Tibial artery (tissue), 4 donors: ENCODE data around the gene PDE4A.
A peak's percentile ranks its signal among the peaks of the same experiment; 100 is the strongest.
"Not testable (repeated sequence)": the region's sequence is repeated elsewhere in the genome, so short reads cannot be mapped to it uniquely, and the experiment has no call there.

ENCODE experiments used
- DNase-seq, 2 donors: peaks; one replicate each; pipeline ENCODE4 v3.0.0-alpha.2; 2019
- H3K27ac ChIP-seq, 2 donors: fragments of 200-600 bp; sonication (generic) in 1 of 2; 1 replicate in 1 of 2; 2 replicates in 1 of 2; pipeline ENCODE4 v1.5.1; 2018 to 2019; ENCODE audit warnings: mild to moderate bottlenecking in 1 of 2
- H3K27me3 ChIP-seq, 2 donors: fragments of 200-600 bp; sonication (generic) in 1 of 2; one replicate each; pipeline versions ENCODE4 v1.5.1 to v1.6.0; 2016 to 2019
- H3K36me3 ChIP-seq, 3 donors: fragments of 200-600 bp; sonication (generic) in 2 of 3; one replicate each; pipeline ENCODE4 v1.5.1; 2016 to 2019; ENCODE audit warnings: mild to moderate bottlenecking in 2 of 3
- H3K4me1 ChIP-seq, 4 donors: fragments of 200-600 bp; sonication (generic) in 2 of 4; 1 replicate in 3 of 4; 2 replicates in 1 of 4; pipeline ENCODE4 v1.5.1; 2016 to 2019
- H3K4me3 ChIP-seq, 2 donors: fragments of 200-600 bp; sonication (generic) in 1 of 2; 1 replicate in 1 of 2; 2 replicates in 1 of 2; pipeline ENCODE4 v1.5.1; 2018 to 2019; ENCODE audit warnings: mild to moderate bottlenecking in 2 of 2
- H3K9me3 ChIP-seq, 3 donors: fragments of 200-600 bp; sonication (generic) in 1 of 3; one replicate each; pipeline ENCODE4 v1.5.1; 2016 to 2019
- intact Hi-C: fragments of 100-400 bp; cut with DNase I; formaldehyde crosslinking; loops from one replicate; pipeline ENCODE4 v1.15.0; 2023; ENCODE audit warnings: low total_unique reads
- TF ChIP-seq, protein P1 (sequence below), 2 experiments: fragments of 200-600 bp in 1 of 2; fragments of 450-650 bp in 1 of 2; IDR thresholded peaks; one replicate each; pipeline ENCODE4 v1.5.1; 2017 to 2019; ENCODE audit warnings: antibody characterized with exemption in 2 of 2, mild to moderate bottlenecking in 1 of 2, moderate library complexity in 1 of 2

Gene PDE4A

DNA sequence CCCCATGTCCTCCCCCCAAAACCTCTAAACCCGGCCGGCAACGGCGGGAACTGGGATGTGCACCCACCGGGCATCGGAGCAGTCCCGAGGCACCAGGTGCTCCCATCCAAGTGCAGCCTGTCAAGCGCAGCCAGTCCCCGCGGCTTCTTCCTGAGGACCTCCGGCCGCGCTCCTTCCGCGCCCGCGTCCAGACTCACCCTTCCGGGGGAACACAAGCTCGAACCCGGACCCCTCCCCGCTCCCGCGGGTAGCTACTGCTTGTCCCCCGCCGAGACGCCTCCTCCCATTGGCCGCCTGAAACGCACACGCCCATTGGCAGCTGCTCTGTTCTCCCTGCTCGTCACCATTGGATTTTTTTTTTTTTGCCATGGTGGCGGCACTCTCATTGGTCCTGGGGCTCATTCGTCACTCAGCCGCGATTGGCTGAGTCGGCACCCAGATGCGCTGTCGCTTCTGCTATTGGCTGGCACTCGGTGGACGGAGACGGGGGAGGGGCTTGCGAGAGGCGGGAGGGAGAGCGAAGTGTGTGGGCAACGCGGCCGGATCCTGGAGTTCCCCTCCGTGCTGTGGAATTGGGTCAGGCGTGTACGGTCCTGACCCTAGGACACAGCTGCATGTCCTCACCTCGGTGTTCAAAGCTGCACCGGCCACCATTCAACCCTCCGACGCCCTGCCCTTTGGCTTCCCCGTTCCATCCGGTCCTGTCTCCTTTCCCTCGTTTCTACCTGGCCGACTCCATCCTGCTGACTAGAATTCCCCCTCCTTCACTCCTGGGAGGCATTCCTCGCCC is 39.8 kb upstream of the PDE4A start, which contains the start of gene TYK2:
TSS of gene TYK2 (minus strand) at position 260 of the 790 bp plus-strand sequence. CDS start 2,166 bp downstream, outside the sequence.
- peak; percentile 98 to 99 for DNase-seq
- peak within 1 kb of the TSS; percentile 80 to 83 for H3K27ac ChIP-seq
- TF ChIP-seq, protein P1, sequence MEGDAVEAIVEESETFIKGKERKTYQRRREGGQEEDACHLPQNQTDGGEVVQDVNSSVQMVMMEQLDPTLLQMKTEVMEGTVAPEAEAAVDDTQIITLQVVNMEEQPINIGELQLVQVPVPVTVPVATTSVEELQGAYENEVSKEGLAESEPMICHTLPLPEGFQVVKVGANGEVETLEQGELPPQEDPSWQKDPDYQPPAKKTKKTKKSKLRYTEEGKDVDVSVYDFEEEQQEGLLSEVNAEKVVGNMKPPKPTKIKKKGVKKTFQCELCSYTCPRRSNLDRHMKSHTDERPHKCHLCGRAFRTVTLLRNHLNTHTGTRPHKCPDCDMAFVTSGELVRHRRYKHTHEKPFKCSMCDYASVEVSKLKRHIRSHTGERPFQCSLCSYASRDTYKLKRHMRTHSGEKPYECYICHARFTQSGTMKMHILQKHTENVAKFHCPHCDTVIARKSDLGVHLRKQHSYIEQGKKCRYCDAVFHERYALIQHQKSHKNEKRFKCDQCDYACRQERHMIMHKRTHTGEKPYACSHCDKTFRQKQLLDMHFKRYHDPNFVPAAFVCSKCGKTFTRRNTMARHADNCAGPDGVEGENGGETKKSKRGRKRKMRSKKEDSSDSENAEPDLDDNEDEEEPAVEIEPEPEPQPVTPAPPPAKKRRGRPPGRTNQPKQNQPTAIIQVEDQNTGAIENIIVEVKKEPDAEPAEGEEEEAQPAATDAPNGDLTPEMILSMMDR (IDR thresholded peaks at IDR 0.05) = peak in 1 of 2 experiments; percentile 12
- peaks cover 0 to 17% (median 12%) of the 10 kb centered on the region in 4 donors for H3K4me1 ChIP-seq
- H3K27me3 ChIP-seq = no peaks in the 10 kb centered on the region
- no peaks in the 10 kb centered on the region for H3K9me3 ChIP-seq
- H3K4me3 ChIP-seq = peak within 1 kb of the TSS; percentile 80 to 92
- peaks cover 4 to 32% (median 17%) of the 10 kb centered on the region in 3 donors for H3K36me3 ChIP-seq
- intact Hi-C loops = loop anchor here (5.0 kb wide), 1 partner anchor 48 kb away; the partner anchor contains the start of gene RAVER1

DNA sequence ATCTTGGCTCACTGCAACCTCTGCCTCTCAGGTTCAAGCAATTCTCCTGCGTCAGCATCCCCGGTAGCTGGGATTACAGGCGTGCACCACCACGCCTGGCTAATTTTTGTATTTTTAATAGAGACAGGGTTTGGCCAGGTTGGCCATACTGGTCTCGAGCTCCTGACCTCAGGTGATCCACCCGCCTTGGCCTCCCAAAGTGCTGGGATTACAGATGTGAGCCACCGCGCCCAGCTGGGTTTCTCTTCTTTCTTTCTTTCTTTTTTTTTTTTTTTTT is 37.2 kb upstream of the PDE4A start:
- not testable (repeated sequence) for H3K9me3 ChIP-seq, H3K4me3 ChIP-seq, DNase-seq, H3K27ac ChIP-seq, H3K27me3 ChIP-seq
- Histone ChIP-seq H3K4me1 (peaks cover 0 to 17% (median 12%) of the 10 kb centered on the region in 4 donors), H3K36me3 (peaks cover 2 to 10% (median 3%) of the 10 kb centered on the region in 3 donors)
- intact Hi-C loops = loop anchor here (5.0 kb wide), 1 partner anchor 51 kb away; the partner anchor contains the start of gene RAVER1

DNA sequence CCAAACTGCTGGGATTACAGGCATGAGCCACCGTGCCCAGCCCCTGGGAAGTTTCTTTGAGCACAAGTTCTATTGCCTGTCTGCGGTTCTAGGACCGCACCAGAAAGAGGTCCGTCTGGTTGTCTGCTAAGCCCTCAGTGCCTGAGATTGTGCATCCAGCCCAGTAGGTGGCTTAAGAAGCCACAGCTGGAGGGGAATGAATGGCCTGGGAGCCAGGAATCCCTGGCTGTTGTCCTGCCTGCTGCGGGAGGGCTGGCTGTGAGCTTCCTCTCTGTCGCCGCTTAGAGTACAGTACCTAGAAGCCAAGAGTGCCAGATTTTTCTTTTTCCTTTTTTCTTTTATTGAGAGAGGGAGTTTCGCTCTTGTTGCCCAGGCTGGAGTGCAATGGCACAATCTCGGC is 35.8 kb upstream of the PDE4A start:
- no peak overlapping the region for H3K4me3 ChIP-seq
- TF ChIP-seq, protein P1 (IDR thresholded peaks at IDR 0.05) = no peak
- DNase-seq = no peak
- H3K9me3 ChIP-seq = no peaks in the 10 kb centered on the region
- intact Hi-C loops = loop anchor here (5.0 kb wide), 1 partner anchor 52 kb away; the partner anchor contains the start of gene RAVER1
- H3K4me1 ChIP-seq = peaks cover 0 to 14% (median 8%) of the 10 kb centered on the region in 4 donors
- peaks cover 0 to 8% of the 10 kb centered on the region in 2 donors for H3K27me3 ChIP-seq
- no peak overlapping the region for H3K27ac ChIP-seq
- no peaks in the 10 kb centered on the region for H3K36me3 ChIP-seq

DNA sequence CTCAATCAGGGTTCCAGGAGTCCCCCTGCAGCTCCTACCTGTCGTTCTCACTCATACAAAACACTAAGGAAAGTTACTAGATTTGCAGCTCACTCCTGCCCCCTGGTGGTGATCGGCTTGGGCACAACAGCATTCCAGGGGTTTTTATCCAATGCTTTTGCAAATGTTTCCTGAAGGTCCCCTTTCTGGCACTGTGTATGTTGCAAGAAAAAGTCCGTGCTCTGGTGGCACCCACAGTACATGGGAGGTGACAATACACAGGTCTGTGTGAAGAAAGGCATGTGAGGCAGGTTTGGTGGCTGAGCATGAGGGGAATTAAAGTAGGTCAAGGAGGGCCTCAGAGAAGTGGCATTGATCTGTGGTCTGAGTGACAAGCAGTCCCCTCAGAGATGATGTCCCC is 31.4 kb upstream of the PDE4A start:
- intact Hi-C loops = loop anchor here (2.0 kb wide), 1 partner anchor 120 kb away; no protein-coding TSS in a partner anchor
- TF ChIP-seq, protein P1 (IDR thresholded peaks at IDR 0.05) = peak; percentile 86 to 87
- Histone ChIP-seq H3K27me3 (peaks cover 0 to 8% of the 10 kb centered on the region in 2 donors), H3K36me3 (peaks cover 24 to 33% (median 31%) of the 10 kb centered on the region in 3 donors), H3K9me3 (no peaks in the 10 kb centered on the region), H3K4me3 (no peak overlapping the region), H3K27ac (no peak overlapping the region), H3K4me1 (peaks cover 0 to 5% (median 0%) of the 10 kb centered on the region in 4 donors)
- DNase-seq = peak; percentile 90 to 91

DNA sequence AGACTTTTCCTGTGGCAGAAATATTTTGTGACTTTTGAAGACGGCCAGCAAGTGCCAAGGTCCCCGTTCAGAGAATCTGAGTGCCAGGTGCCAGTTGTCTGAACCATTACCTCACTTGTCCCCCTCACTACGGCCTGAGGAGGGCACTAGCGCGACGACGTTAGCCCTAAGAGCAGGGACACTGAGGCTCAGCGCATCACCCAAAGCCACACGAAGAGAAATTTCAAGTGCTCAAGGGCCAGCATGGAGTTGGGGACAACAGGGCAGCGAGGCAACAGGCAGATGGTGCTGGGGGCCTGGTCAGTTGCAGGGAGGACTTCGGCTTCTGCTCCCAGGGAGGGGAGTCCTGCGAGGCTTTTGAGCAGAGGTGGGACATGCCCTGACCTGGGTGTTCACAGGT is 30.5 kb upstream of the PDE4A start:
- DNase-seq = no peak
- TF ChIP-seq, protein P1 (IDR thresholded peaks at IDR 0.05) = no peak

More for the DNA sequence above, 30.5 kb upstream of the PDE4A start:
- intact Hi-C loops = loop anchor here (2.0 kb wide), 1 partner anchor 121 kb away; no protein-coding TSS in a partner anchor
- Histone ChIP-seq H3K4me1 (peaks cover 0 to 5% (median 0%) of the 10 kb centered on the region in 4 donors), H3K27ac (no peak overlapping the region), H3K4me3 (no peak overlapping the region), H3K27me3 (peaks cover 0 to 8% of the 10 kb centered on the region in 2 donors), H3K36me3 (peaks cover 33 to 42% (median 40%) of the 10 kb centered on the region in 3 donors), H3K9me3 (no peaks in the 10 kb centered on the region)
